HG03175 (cell line): ENCODE measurements around the gene TSKU.
"Not testable (repeated sequence)": the region's sequence is repeated elsewhere in the genome, so short reads cannot be mapped to it uniquely, and the experiment has no call there.

Experiments
- ATAC-seq: cut with Tn5 transposase; IDR thresholded peaks from one replicate; pipeline ENCODE4 v1.9.1; 2021; ENCODE audit warnings: mild to moderate bottlenecking, moderate library complexity; ENCODE audit not compliant: unreplicated experiment

The TSKU gene

DNA sequence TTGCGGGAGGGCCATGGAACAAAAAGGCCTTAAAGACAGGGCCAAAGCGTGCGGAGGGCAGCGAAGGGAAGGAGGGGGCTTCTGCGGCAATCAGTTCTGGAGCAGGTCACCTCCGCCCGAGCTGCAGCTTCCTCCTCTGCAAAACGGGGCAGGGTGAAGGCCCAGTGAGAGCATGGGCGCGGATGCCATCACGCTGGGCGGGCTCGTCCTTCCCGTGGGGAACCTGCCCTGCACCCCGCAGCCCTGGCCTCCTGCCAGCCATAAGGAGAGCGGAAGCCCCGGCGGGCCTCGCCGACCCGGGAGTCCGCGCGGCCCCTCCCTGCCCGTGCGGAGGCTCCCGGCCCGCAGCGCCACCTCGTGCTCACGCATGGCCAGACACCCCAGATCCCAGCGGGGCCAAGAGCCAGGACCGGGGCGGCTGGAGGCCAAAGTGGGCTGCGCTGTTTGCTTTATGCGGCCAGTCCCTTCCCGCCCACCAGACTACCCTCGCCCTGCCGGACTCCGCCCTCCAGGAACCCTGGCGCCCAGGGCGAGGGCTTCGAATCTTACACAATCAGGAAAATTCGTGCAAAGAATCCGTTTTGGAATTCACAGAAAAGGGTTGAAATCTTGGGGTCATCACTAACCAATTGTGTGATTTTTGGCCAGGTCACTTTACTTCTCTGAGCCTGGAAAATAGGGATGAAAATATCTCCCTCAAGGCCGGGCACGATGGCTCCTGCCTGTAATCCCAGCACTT, 16.1 kb downstream of the TSKU start:
- ATAC-seq, result peak; percentile 77

DNA sequence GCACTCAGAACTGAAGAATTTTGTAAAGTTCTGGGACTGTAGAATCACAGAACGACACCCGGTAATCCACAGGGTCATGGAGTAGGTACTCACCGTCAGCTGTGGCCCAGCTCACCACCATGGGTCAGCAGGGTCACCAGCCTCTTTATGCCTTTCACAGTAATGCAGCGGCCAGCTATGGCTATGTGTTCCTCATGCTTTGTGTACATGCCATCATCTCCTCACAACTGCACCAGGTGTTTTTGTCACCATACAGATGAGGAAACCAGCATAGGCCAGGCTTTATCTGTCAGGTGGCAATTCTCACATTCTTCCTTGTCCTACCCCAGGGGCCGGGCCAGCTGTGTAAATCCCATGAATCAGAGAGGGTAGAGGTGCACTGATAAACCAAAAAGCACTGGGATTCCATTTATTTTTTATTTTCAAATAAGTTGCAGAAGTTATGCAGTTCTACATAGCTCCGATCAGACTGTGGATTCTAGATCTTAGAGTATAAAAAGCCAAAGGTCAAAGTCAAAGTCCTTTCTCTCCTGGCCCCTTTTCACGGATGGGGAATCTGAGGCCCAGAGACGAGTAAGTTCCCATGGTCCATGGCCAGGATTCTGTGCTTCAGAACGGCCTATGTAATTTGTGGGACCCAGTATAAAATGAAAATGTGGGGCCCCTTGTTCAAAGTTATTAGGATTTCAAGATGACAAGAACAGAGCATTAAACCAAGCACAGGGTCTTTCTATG, 17.5 kb downstream of the TSKU start:
- ATAC-seq, result no peak

DNA sequence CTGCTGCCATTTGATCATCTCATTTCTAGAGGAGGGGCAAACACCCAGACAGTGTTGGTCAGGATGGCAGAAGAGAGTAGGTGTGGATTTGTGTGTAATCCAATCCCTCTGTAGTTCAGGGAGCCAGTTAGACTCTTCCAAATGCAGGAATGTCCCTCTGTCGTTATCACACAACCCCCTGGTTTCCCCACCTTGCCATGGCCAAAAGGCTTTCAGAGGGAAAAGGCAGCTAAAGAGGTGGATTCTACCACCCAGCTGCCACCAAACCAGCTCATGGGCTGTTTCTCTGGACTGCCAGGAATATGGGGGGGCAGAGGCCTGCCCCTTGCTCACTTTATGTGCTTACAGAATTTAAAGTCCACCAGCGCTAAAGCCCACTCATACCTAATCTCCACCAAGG, 18.1 kb downstream of the TSKU start:
- ATAC-seq, result no peak

DNA sequence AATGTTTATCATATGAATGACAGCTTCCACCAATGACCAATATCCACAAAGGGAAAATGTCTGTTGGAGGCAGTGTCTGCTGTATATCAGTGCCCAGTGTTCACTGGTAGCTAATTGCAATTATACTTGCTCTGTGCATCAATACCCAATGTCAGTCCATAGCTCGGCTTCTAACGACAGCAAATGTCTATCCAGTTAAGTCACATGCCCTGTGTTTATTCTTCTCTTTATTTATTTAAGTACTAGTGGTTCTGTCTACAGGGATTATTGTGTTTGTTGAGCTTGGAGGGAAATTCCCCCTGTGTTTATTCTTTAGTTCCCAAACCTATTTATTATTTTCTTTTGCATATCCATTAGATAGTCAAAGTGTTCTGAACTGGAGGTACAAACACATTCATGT, 18.6 kb downstream of the TSKU start:
- no peak for ATAC-seq

DNA sequence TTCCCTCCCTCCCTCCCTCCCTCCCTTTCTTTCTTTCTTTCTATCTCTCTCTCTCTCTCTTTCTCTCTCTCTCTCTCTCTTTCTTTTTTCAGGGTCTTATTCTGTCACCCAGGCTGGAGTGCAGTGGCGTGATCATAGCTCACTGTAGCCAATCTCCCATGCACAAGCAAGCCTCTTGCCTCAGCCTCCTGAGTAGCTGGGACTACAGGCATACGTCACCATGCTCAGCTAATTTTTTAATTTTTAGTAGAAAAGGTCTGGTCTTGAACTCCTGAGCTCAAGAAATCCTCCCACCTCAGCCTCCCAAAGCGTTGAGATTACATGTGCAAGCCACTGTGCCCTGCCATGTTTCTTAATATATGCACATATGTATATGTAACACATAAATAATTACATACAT, 19.0 kb downstream of the TSKU start:
- no peak for ATAC-seq

DNA sequence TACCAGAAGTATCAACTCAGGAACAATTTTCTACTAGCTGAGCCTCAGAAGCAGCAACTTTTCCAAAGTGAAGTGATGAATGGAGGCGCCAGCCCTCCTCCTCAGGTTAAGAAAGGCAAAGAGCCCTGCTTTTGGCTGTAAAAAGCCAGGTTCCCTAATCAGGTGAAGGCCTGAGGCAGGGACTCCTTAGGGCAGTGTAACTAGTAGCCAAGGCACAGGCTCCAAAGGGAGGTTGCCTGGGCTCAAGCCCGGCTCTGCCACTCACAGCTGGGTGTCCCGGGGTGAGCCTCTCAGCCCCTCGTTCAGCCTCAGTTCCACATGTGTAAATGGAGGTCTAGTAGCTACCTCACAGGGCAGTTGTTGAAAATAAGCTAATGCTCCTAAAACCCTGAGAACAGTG, 19.5 kb downstream of the TSKU start:
- ATAC-seq, result no peak

DNA sequence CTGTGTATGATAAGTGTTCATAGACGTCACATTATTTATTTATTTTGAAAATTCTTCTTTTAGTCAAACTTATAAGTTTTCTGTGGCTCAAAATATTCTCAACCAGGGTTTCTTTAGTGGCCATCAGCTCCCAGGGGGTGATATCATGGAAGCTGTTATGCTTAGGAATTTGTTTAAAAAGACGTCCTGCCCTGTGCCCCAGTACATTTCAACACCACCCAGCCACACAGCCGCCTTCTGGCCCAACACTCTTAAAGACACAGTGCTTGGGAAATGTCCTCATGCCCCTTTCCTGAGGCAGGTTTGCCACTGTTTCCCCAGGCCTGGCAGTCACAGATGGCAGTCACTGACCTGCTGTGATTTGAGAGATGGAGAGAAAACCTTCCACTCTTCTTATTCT, 19.9 kb downstream of the TSKU start:
- no peak for ATAC-seq

DNA sequence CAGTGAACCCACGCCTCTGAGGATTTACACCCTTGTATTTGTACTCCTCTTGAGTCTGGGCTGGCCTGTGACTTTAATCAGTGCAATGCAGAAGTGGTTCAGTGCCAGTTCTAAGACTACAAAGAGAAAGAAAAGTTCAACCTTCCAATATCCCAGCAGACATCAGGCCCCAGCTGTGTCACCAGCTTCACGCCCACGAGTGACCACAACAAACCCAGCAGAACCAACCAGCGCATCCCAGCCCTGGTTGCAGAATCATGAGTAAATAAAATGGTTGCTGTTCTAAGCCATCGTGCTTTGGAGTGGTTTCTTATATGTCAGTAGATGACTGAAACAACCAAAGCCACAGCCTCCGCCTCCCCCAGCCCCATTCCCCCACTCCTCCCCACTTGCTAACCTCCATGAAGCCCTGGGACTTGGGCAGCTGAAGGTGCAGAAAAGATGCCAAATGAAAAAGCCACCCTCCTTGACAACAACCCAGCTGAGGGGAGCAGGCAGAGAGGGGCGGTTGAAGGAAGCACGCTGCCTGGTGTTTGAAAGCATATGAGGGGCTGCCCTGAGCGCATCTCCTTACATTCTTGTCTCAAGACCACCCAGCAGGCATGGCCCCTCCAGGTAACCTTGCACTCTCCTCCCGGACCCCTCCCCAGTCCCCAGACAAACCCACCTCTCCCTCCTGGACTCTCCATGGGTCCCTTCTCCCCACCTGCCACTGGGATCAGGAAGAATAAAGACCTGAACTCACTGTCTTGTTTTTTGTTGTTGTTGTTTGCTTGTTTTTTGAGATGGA, 20.9 kb downstream of the TSKU start:
- ATAC-seq, result no peak

DNA sequence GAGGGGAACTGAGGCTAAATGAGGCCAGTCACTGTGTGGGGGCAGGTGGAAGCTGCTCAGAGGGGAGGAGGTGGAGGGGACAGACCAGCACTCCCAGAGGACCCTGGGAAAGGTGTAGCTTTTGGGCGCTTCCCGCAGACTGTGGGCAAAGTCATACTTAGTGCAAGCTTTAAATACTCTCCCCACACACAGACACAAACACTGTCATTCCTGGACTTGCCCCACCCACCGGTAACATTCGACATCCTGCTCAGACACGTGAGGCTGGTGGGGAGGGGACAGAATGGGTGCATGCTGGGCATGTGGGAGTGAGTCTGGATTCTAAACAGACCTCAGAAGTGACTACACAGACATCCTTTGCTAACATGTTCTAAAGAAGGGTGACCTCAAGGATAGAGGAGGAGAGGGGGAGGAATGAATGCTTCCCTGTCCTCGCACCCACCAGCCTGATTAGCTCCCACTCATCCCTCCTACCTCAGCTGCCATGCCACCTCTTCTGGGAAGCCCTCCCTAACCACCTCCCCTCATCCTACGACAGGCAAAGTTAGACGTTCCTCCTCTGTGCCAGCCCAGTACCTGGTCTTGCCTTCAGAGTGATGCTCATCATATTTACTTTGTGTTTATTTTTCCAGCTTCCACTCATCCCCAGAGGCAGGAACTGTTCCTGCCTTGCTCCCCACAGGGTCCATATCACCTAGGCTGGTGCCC, 22.2 kb downstream of the TSKU start:
- ATAC-seq, result no peak

DNA sequence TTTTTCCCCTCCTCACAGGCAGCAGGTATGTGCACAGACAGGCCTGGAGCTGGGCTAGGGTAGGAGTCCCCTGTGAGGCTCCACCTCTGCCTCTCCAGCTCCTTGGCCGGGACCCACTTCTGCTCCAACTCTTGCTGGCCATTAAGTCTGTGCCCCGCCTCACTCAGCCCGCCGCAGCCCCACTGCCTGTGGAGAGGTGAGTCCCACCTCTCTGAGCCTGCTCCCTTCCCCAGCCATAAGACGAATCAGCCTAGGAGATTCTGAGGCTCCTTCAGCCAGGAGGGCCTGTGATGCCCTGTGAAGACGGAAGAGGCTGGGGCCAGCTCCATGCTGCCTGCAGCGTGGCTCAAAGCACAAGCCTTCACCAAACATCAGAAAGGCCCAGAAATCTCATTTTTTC, 23.0 kb downstream of the TSKU start:
- no peak for ATAC-seq

DNA sequence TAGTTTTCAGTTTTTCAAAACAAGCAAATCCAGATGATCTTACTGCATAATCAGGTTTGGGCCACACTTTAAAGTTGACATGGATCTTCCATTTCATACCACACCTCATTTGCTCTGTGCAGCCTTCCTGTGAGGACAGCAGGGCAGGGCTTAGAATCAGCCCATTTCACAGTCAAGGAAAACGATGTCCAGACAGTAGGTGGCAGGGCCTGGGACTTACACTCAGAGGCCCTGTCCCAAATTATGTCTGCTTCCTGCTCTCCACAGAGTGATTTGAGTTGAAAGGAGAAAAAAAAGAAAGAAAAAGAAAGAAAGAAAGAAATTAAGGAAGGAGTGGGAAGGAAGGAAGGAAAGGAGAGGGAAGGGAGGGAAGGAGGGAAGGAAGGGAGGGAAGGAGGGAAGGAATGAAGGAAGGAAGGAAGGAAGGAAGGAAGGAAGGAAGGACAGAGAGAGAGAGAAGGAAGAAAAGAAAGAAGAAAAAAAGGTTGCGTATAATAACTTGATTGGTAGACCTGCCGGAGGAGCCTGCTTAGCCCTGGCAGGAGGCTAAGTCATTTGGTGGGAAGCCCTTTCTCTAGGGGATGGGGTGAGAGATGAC, 23.6 kb downstream of the TSKU start:
- no peak for ATAC-seq

DNA sequence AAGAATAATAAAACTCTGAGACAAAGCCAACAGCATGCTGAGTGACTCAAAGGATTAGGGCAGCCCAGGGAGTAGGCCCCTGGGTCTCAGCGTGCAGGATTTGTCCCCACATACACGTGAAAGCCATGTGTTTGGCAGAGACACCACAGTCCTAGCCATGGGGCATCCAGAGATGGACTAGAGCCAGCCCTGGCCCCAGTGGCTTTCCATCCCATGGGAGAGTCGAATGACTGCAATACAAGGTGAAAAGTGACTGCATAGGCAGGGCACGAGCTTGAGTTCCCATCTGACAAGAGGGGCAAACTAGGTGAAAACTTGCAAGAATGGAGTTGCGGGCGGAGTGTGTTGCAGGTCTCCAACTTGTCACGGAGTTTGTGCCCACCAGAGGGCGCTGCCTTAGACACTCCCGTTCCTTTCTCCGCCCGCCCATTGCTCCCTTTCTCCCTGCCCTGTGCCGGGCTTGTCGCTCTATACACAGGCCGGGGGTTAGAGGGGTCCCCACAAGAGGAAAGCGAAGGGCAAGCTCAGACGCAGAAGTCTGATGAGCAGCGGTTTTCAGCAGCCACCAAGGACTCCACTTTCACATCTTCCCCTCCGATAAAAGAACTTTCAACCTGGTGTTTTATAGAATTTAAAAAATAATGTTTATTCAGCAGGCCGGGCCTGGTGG, 24.2 kb downstream of the TSKU start:
- no peak for ATAC-seq

DNA sequence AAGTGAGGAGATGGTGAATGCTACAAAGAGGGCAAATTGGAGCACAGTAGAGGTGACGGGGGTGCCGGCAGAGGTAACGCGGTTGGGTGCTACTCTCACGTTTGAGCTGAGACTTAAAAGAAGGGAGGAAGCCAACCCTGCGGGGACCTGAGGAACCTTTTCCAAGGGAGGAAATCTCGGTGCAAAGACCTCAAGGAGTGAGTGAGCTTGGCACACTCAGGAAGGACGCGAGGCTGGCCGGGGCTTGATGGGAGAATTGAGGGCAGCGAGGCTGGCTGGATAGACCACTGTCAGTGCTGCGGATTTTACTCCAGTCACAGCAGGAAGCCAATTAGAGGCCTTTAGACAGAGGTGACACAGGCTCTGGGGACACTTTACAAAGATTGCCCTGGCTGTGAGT, 25.0 kb downstream of the TSKU start:
- no peak for ATAC-seq

DNA sequence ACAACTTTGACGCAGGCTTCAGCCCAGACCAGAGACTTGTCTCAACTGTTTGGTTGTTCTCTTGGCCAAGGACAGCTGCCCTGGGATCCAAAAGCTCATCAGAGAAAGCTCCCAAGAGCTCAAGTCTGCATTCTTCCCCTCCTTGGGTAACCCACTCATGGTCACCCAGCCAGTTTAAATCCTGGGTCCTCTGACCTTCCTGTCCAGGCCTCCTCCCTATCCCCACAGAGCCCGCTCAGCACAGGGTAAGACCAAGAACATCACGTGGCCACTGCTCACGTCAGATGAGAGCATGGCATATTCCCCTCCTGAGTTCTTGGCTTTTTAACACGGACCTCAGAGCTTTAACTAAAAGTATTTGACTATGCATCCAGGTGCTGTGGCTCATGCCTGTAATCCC, 25.8 kb downstream of the TSKU start:
- no peak for ATAC-seq

DNA sequence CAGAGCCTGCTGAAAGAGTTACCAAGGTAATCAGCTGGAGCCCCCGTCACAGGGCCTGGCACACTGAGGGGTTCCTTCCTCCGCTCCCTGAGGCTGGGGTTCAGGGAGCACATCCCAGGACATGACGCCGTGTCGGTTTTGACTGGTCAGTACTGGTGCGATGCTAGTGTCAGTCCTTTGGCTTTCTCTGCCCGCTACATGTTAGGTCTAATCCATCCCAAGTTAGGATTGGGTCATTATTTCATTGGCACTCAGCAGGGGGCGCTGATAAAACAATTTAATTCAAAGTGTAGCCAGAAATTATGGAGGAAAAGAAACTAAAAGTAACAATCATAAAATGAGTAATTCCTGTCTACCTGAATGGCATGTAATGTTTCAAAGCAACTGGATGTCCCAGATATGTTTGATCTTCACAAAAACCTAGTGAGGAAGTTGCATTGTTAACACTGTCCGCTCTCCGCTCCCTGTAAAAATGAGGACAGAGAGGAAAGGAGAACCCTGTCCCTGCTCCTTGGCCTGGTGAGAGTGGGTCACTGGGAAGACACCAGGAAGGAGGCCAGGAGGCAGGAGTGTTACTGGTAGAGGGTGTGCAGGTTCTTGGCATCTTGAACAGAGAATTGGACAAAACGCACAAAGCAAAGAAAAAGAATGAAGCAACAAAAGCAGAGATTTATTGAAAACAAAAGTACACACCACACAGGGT, 27.1 kb downstream of the TSKU start:
- ATAC-seq, result no peak

DNA sequence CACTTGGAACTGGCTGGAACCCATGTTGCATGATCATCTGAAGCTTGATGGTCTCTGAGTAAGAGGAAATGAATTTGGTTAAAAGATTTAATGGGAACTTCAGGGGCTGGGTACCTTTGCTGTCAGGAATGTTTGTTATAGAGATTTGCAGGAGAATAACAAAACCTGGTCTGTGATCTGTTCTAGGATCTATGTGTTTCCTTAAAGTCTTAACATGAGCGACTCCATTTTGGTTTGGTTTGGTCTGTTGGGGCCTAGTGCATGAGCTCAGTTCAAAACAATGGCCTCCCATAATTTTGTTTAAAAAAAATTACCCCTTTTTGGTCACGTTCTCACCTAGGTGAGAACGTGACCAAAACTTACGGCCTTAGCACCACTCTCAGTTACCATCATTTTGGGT, 28.1 kb downstream of the TSKU start:
- no peak for ATAC-seq

DNA sequence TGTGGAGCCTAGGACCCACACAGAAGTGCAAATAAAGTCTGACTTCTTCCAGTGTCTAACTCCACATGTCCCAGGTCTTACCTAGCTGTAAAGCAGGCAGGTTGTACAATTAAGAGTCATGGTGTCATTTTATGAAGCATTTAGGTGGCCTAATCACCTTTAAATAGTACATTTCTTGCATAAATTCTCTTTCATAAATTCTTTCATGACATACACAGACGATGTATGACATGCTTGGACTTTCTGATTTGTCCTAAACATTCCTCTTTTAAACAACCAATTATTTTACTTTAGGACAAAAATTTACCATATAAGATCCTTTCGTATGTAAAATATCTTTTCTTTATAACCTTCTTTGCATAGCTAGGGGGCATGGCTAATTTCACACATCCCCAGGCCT, 31.3 kb downstream of the TSKU start:
- no peak for ATAC-seq

DNA sequence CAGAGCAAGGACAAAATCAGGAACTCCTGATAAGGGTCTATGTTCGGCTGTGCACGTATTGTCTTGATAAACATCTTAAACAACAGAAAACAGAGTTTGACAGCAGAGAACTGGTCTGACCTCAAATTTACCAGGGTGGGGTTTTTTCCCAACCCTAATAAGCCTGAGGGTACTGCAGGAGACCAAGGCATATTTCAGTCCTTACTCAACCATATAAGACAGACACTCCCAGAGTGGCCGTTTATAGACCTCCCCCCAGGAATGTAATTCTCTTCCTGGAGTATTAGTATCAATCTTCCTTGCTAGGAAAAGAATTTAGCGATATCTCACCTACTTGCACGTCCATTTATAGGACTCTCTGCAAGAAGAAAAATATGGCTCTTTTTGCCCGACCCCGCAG, 32.5 kb downstream of the TSKU start:
- not testable (repeated sequence) for ATAC-seq

DNA sequence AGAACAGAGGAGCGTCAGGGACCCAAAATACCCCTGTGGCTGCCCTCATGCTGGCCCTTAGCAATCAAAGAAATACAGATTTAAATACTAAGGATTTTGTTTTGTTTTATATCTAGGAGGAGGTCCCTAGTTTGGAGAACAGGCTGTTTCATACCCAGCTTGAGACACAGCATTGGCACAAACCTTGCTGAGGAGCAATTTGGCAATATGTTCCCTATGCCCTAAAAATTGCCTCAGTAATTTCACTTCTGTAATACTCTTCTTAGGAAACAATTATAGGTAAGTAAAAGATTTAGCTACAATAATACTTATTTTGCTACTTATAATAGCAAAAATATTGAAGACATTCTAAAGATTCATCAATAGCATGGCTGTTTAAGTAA, 37.0 kb downstream of the TSKU start:
- no peak for ATAC-seq

DNA sequence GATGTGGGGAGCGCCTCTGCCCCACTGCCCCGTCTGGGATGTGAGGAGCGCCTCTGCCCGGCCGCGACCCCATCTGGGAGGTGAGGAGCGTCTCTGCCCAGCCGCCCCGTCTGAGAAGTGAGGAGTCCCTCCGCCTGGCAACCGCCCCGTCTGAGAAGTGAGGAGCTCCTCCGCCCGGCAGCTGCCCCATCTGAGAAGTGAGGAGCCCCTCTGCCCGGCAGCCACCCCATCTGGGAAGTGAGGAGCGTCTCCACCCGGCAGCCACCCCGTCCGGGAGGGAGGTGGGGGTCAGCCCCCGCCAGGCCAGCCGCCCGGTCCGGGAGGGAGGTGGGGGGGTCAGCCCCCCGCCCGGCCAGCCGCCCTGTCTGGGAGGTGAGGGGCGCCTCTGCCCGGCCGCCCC, 38.2 kb downstream of the TSKU start:
- not testable (repeated sequence) for ATAC-seq
